ENCODE measurements around the gene FAM217A. TPM values are rescaled to one million over a fixed set of nuclear protein-coding genes. Genes with fewer than 3 reads are reported as not detected.
"Not testable (repeated sequence)": the region's sequence is repeated elsewhere in the genome, so short reads cannot be mapped to it uniquely, and the experiment has no call there.

Gene FAM217A
- total RNA-seq, 1 experiment from 2014 or later = not detected

DNA sequence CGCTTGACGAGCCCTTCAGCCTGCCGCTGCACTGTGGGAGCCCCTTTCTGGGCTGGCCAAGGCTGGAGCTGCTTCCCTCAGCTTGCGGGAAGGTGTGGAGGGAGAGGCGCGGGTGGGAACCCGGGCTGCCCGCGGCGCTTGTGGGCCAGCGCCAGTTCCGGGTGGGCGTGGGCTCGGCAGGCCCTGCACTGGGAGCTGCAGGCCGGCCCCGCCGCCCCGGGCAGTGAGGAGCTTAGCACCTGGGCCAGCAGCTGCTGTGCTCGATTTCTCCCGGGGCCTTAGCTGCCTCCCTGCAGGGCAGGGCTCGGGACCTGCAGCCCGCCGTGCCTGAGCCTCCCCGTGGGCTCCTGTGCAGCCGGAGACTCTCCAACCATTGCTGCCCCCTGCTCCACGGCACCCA is 11.1 kb upstream of the FAM217A start:
- not testable (repeated sequence) for DNase-seq (ENCODE audit: low read depth, low spot score)

DNA sequence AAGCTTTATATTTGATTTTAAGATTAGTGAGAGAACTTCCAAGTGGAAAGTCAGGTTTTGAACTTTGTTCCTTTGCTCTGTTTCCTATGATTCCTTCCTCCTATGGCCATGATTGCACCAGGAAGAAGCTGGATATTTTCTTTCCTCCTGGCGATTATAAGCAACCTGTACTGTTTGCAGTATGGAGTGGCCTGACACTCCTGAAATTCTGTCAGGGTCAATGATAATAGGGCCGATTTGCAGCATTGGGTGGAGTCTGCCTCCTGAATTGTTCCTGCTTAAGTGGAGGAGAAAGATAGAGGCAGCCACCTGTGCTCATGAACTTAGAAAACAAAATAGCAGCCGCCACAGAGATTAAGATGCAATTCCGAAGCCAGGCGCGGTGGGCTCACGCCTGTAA is 9.8 kb upstream of the FAM217A start:
- H3K9me3 ChIP-seq (ENCODE audit: control insufficient read depth in 1 of 2, insufficient read depth in 1 of 2, low read depth in 1 of 2, low read length in 2 of 2) = no peaks in the 10 kb centered on the region
- no TSS peak for BruUV-seq (replicated peaks)
- intact Hi-C loops (cut with micrococcal nuclease) = no loop called here
- H3K79me2 ChIP-seq (ENCODE audit: insufficient read depth, low read length) = no peaks in the 10 kb centered on the region
- no peak for DNase-seq (ENCODE audit: low read depth, low spot score)
- H3K27ac ChIP-seq (ENCODE audit: low read depth, low read length) = no peak overlapping the region
- no peaks in the 10 kb centered on the region for H4K20me1 ChIP-seq (ENCODE audit: insufficient read depth)
- no peaks in the 10 kb centered on the region for H3K36me3 ChIP-seq (ENCODE audit: control insufficient read depth in 1 of 2, insufficient read depth in 2 of 2, low read length in 2 of 2)
- POLR2A ChIA-PET = no interaction called here
- ATAC-seq = no peak
- no peak overlapping the region for H3K9ac ChIP-seq (ENCODE audit: low read length)
- H3K9me2 ChIP-seq (ENCODE audit: insufficient read depth) = no peaks in the 10 kb centered on the region
- RAD21 ChIA-PET (ENCODE audit: low non-redundant PET in 1 of 2, low total read pairs in 2 of 2, uncharacterized antibody in 2 of 2, unreplicated experiment in 2 of 2) = no interaction called here
- no peaks in the 10 kb centered on the region for H3K27me3 ChIP-seq (ENCODE audit: insufficient read depth, low read length)
- CTCF ChIA-PET = no interaction called here
- H3K4me2 ChIP-seq (ENCODE audit: low read length) = no peak overlapping the region
- no peak overlapping the region for H2AFZ ChIP-seq (ENCODE audit: low read depth, low read length, poor library complexity, severe bottlenecking)
- TF ChIP-seq ZNF274 (IDR thresholded peaks at IDR 0.05; ENCODE audit: low read depth, low read length) = no peak
- no peak for TF ChIP-seq CEBPB (IDR thresholded peaks at IDR 0.05; ENCODE audit: low read depth)
- no peak for TF ChIP-seq EGR1 (IDR thresholded peaks at IDR 0.05; ENCODE audit: low read depth)
- TF ChIP-seq, protein P1, sequence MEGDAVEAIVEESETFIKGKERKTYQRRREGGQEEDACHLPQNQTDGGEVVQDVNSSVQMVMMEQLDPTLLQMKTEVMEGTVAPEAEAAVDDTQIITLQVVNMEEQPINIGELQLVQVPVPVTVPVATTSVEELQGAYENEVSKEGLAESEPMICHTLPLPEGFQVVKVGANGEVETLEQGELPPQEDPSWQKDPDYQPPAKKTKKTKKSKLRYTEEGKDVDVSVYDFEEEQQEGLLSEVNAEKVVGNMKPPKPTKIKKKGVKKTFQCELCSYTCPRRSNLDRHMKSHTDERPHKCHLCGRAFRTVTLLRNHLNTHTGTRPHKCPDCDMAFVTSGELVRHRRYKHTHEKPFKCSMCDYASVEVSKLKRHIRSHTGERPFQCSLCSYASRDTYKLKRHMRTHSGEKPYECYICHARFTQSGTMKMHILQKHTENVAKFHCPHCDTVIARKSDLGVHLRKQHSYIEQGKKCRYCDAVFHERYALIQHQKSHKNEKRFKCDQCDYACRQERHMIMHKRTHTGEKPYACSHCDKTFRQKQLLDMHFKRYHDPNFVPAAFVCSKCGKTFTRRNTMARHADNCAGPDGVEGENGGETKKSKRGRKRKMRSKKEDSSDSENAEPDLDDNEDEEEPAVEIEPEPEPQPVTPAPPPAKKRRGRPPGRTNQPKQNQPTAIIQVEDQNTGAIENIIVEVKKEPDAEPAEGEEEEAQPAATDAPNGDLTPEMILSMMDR (IDR thresholded peaks at IDR 0.05 in 2 of 3, conservative IDR thresholded peaks at IDR 0.05 in 1 of 3; ENCODE audit: borderline replicate concordance in 1 of 3, insufficient read depth in 1 of 3, low read depth in 2 of 3, low read length in 2 of 3) = no peak
- TF ChIP-seq, protein P2, sequence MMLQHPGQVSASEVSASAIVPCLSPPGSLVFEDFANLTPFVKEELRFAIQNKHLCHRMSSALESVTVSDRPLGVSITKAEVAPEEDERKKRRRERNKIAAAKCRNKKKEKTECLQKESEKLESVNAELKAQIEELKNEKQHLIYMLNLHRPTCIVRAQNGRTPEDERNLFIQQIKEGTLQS (IDR thresholded peaks at IDR 0.05) = no peak
- H3K4me1 ChIP-seq (ENCODE audit: control insufficient read depth in 1 of 2, insufficient read depth in 2 of 2, low read length in 2 of 2) = no peaks in the 10 kb centered on the region
- H3K4me3 ChIP-seq (replicated peaks in 1 of 2; ENCODE audit: low read depth in 1 of 2, low read length in 2 of 2) = no peak overlapping the region

More for the DNA sequence above, 11.1 kb upstream of the FAM217A start:
- H3K79me2 ChIP-seq (ENCODE audit: insufficient read depth, low read length); intact Hi-C loops (cut with micrococcal nuclease); H3K36me3 ChIP-seq (ENCODE audit: control insufficient read depth in 1 of 2, insufficient read depth in 2 of 2, low read length in 2 of 2); H3K4me2 ChIP-seq (ENCODE audit: low read length); H3K9me2 ChIP-seq (ENCODE audit: insufficient read depth); H3K9ac ChIP-seq (ENCODE audit: low read length); H3K4me1 ChIP-seq (ENCODE audit: control insufficient read depth in 1 of 2, insufficient read depth in 2 of 2, low read length in 2 of 2); BruUV-seq (replicated peaks); H3K27ac ChIP-seq (ENCODE audit: low read depth, low read length); H3K9me3 ChIP-seq (ENCODE audit: control insufficient read depth in 1 of 2, insufficient read depth in 1 of 2, low read depth in 1 of 2, low read length in 2 of 2); POLR2A ChIA-PET; H3K27me3 ChIP-seq (ENCODE audit: insufficient read depth, low read length); CTCF ChIA-PET; H3K4me3 ChIP-seq (replicated peaks in 1 of 2; ENCODE audit: low read depth in 1 of 2, low read length in 2 of 2); H2AFZ ChIP-seq (ENCODE audit: low read depth, low read length, poor library complexity, severe bottlenecking); H4K20me1 ChIP-seq (ENCODE audit: insufficient read depth); ATAC-seq; RAD21 ChIA-PET (ENCODE audit: low non-redundant PET in 1 of 2, low total read pairs in 2 of 2, uncharacterized antibody in 2 of 2, unreplicated experiment in 2 of 2): not testable (repeated sequence)
